NAMALWA (cell line): ENCODE results near the gene SLC66A2.

ENCODE experiments used
- DNase-seq: peaks from one replicate; pipeline ENCODE4 v3.0.0-alpha.2; 2015; ENCODE audit warnings: low spot score

SLC66A2 gene

DNA sequence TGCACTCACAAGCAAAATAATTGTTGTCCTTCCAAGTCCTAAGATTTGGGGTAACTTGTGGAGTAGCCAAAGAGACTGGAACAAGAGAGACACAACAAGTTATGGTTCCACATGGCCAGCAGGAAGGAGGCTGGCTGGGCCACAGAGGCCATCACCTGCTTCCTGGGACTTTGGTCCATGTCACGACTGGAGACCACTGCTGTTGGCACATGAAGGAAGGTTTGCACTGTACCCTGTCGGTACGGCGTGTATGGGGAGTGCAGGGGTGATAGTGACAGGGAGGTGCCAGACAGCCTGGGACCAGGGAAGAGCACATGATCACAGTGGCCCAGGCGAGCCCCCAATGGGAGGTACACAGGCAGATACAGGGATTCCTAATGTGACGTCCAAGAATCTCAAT is 15.5 kb downstream of the SLC66A2 start:
- no peak for DNase-seq

GRCh38 chr18:79935499-79935898 is 16.0 kb downstream of the SLC66A2 start:
- no peak for DNase-seq

DNA sequence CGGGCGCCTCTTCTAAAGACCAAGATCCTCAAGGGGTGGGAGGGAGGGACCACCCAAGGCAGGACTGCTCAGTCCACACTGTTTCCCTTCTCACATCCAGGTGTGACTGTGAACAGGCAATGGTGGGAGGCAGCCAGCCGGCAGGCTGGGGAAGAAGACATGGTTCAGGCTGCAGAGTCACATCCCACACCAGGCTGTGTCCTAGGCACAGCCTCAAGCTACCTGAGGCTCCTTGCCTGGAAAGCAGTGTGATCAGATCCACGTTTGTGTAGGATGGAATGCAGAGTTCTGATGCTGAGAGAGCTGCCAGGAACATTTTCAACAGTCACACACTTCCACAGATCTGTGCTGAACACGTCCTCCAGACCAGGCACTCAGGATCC is 16.4 kb downstream of the SLC66A2 start:
- DNase-seq: no peak

GRCh38 chr18:79934311-79935097 is 16.9 kb downstream of the SLC66A2 start:
- DNase-seq: no peak

- peak; percentile 39 for DNase-seq
These were observed 17.7 kb downstream of the SLC66A2 start for GRCh38 chr18:79933765-79934164.

GRCh38 chr18:79932907-79933306 is 18.5 kb downstream of the SLC66A2 start:
- no peak for DNase-seq

DNA sequence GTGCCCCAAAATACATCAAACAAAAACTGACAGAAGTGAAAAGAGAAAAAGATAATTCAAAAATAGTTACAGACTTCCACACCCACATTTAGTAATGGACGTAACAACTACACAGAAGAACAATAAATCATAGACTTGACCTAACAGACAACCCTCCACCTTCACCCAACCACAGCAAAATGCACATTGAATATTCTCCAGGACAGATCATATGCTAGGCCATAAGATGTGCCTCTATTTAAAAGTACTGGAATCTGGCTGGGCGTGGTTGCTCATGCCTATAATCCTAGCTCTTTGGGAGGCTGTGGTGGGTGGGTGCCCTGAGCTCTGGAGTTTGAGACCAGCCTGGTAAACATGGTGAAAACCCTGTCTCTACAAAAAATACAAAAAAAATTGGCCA is 20.0 kb downstream of the SLC66A2 start:
- no peak for DNase-seq

- peak; percentile 10 for DNase-seq
These were observed 21.3 kb downstream of the SLC66A2 start for GRCh38 chr18:79930020-79930642.

DNA sequence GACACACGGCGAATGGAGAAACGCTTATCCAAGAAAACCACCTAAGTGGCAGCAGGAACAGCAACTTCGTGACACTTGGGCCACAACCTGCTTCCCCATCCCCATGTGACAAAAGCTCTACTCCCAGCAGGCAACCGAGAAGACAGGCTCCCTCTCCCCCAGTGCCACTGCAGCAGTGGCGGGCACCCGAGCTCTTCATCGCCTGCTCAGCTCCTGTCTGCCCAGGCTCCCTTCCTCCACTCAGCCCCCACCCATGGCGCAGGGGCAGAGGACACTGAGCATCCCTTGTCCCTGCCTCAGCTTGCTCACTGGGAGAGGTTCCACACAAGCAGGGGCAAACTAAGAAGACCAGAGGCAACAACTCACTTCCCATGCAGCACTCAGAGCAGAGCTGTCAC is 22.9 kb downstream of the SLC66A2 start:
- DNase-seq: no peak

DNA sequence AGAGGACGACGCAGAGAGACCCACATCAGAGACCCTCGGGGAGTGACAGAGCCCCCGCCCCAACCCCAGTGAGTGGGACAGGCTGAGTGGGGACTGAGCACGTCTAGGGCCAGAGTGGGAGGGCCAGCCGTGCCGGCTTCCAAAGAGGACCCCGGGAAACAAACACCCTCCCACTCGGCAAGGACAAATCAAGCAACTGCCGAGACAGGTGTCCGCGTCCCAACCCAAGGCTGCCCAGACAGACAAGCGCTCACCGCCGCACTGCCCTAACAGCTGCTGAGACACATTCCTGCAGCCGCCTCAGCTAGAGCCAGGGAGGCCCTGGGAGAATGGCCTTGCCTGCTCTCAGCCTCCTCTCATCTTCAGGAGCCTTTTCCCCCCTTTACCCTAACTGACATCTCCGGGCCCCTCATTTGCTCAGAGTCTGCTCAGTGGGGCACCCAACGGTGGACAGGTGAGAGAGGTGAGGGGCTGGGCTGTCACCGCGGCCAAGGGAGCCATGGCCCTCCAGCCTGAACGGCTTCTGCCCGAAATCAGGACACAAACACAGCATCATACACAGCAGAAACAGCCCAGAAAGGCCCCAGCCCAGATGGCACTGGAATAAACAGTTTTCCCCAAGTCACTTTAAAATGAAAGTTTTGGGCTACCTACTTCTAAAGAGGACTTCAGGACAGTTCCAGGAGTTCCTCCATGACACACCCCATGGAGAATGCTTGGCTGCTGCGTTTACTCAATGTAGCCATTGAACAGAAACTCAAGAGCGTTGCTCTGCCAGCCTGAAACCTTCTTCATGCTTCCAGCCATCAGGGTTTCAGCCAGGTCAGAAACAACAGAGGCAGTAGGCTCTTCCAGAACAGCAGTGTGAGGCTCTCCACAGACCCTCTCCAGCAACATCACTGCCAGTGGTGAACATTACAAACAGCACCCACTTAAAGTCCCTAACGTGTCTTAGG is 23.6 kb downstream of the SLC66A2 start:
- DNase-seq: no peak

DNA sequence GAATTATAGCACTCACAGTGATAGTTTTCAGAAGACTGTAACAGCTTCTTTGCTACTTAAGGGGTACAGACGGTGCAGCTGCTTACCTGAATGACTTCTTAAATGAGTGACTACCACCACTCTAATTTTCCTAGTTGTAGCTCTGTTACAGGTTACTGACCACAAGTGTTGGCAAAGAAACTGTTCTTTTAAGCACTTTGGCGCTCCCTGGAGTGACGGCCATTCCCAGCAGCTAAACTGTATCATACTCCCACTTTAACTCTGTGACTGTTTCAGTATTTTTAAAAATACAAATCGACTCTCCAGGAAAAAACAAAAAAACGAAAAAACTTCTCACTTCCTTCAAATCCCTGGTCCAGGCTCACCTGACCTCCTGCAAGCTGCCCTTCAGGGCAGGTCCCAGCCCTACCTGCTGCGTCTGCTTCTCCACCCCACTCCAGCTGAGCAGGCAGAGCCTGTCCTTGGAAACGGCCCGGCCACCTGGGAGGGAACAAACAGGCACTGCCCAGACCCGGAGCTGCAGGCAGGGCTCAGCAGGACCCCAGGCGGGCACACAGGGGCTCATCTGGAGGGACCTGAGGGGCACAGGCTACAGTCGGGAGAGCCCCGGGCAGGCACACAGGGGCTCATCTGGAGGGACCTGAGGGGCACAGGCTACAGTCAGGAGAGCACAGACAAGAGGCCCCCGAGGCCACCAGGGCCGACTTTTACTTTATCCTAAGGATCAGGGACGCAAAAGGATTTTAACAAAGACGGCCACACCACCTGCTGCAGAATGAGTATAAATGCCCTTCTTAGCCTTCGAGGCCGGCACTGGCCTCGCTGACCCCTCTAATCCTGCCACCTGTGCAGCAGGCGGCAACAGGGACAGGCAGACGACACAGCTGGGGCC is 24.5 kb downstream of the SLC66A2 start:
- no peak for DNase-seq

- no peak for DNase-seq
These were observed 25.1 kb downstream of the SLC66A2 start for GRCh38 chr18:79926306-79926705.

DNA sequence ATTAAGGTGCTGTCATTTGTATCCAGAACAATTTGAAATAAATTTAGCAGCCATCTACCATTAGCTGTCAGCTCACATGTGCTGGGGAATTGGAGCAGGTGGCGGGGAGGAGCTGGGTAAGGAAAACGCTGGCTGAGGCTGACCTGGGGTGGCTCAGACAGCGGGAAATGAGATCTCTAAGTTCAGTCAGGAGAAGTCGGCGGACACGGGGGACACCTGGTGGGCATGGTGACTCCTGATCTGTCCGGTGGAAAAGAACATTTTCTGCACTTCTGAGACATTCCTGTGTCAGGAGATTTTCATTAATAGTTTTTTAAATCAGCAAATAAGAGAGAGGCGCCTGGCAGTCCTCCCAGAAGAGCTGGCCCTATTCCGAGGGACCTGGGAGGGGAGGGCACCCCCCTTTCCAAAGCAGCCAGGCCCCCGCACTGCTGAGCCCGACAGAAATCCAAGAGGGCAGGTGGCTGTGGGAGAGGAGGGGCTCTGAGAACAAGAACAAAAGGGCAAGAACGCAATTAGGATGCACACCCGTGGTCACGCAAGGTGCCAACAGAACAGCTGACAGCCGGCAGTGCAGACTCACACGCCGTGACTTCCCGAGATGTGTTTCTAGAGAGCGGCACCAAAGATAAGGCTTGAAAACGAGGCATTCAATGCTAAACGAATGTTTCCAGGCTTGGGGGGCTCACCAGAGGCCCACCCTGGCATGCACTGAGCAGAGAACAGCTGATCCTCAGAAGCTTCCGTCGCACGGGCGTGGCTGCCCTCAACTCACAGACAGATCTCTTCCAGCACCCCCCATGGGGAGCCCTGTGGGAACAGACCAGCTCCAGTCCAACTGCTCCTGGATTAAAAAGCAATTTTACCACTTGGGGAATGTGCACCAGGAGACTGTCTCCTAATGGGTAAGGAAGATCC is 26.4 kb downstream of the SLC66A2 start:
- DNase-seq: no peak

DNA sequence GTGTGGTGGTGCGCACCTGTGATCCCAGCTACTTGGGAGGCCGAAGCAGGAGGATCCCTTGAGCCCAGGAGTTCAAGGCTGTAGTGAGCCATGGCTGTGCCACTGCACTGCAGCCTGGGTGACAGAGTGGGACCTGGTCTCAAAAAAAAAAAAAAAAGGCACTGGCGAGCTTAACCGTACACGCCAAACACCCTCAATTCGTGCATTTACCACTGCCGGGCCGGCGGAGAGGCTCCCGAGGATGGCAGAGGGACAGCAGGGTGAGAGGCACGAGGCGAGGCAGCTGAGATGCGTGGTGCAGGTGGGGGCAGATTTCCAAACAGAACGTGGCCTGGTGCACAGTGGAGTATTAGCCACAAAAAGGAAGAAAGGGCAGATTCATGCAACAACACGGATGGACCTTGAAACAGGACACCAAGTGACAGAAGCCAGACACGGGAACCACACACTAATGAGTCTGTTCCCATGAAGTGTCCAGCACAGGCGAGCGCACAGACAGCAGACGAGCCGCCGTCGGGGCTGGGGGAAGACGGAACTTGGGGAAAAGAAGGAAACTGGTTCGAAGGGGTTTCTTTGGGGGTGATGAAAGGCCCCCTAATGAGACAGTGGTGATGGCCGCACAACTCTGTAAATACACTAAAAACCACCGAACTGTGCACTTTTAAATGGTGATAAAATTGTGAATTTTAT is 27.4 kb downstream of the SLC66A2 start:
- no peak for DNase-seq

- no peak for DNase-seq
These were observed 28.5 kb downstream of the SLC66A2 start for GRCh38 chr18:79922971-79923411.

- peak; percentile 20 for DNase-seq
These were observed 29.2 kb downstream of the SLC66A2 start for GRCh38 chr18:79921984-79922965.

GRCh38 chr18:79919089-79919488 is 32.4 kb downstream of the SLC66A2 start:
- DNase-seq: no peak

DNA sequence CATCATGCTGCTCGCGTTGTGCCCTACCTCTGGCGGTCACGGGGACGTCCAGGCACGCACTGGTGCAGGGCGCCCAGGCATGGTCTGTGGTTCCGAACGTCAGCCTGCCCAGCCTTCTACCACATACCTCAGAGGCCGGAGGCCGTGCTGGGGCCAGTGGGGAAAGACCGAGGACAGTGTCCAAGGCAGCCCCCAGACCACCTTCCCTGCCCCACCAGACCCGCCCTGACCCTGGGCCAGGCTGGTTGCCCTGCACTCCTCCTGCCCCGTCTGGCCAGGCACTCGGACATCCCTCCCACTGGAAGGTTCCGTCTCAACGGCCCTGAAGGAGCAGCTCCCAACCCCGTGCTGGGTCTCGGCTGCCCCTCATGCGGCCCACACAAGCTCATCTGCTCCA is 32.8 kb downstream of the SLC66A2 start:
- DNase-seq: no peak
